ENCODE measurements around the gene LPA.

Gene LPA

GRCh38 chr6:160519603-160520042 lies 144.5 kb downstream of the LPA start:
- no peak for DNase-seq

- no peak for DNase-seq
Measured at GRCh38 chr6:160519133-160519532, 144.9 kb downstream of the LPA start.

DNA sequence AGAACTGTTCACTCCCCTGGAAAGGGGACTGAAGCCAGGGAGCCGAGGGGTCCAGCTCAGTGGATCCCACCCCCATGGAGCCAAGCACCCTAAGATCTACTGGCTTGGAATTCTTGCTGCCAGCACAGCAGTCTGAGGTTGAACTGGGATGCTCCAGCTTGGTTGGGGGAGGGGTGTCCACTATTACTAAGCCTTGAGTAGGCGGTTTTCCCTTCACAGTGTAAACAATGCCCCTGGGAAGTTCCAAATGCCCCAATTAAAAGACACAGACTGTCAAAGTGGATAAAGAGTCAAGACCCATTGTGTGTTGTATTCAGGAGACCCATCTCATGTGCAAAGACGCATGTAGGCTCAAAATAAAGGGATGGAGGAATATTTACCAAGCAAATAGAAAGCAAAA lies 150.2 kb downstream of the LPA start:
- no peak for DNase-seq

GRCh38 chr6:160510976-160511617 lies 153.0 kb downstream of the LPA start:
- DNase-seq: no peak

DNA sequence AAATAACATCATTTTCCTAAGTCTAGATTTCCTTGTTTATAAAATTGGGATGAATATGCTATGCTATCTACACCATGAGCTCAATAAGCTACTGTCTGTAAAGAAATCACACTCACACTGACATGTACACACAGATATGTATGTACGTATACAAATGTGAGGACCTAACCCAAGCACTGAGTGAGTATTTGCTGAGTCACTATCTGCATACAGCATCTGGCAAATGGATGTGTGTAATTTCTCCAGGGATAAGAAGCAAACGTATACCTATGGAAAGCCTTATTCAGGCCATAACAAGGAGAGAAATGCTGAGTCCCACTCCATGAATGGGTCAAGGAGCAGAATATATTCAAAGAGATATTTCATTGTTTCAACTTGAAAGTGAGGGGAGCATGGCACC lies 153.9 kb downstream of the LPA start:
- DNase-seq: peak; percentile 22

DNA sequence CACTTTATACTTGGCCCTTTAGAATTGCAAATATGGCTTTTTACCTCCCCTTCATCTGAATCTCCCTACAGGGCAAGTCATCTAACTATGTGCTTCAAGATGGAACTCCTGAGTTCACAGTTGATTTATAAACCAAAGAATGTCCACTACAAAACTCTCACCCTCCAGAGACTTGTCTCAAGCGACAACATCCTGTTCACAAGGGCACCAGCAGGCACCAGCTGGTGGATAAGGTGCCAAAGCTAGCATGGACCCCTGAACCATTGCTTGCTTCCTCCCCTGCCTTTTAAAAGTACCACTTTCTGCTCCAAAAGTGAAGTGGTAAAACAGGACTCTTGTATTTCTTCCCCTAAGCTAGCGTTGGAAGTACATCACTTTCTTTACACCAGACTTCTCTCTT lies 154.5 kb downstream of the LPA start:
- no peak for DNase-seq

DNA sequence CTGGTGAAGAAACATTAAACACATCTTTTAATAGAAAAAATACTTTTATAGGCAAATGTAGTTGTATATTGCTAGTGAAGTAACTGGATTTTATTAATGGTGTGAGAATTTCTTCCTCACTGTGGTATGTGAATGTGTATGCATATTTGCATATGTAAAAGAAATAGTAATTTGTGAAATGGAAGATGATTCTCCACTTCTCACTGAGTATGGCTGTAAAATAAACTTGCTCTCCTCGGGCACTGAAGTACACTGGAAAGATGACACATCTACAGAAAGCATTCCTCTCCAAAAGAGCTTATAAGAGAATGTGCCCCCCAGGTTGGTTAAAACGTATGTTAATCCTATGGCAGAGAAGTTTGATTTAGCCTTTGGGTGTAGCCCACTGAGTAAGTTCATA lies 155.5 kb downstream of the LPA start:
- peak; percentile 16 for DNase-seq

DNA sequence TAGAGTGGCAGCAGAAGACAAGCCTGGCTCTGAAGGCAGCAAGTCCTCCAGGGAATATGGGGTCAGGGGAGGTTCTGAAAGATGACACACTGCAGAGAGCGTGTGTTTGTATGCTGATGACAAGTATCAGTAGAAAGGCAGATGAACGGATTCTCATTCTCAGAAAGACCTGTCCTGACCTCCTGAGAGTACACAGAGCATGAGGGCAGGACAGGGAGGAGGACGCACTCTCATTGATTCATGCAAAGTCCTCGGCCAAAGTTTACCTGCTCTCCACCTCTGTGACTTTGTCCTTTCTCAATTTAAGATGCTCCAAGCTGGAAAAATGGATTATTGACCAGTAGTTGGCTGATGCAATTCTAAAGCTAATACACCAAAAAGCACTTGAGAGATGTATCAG lies 156.7 kb downstream of the LPA start:
- DNase-seq: no peak

DNA sequence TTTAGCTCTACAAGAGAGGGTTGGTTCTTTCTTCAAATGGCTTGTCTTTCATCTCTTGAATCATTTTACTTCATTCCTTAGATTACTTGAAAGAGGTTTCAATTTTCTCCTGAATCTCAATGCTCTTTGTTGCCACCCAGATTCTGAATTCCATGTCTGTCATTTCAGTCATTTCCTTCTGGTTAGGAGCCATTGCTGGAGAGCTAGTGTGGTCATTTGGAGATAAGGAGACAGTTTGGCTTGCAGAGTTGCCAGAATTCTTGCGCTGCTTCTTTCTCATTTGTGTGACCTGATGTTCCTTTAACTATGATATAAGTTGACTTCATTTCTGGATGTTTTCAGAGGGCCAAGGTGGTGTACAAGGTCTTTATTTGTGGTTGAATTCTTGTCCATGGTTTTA lies 158.1 kb downstream of the LPA start:
- peak; percentile 39 for DNase-seq

DNA sequence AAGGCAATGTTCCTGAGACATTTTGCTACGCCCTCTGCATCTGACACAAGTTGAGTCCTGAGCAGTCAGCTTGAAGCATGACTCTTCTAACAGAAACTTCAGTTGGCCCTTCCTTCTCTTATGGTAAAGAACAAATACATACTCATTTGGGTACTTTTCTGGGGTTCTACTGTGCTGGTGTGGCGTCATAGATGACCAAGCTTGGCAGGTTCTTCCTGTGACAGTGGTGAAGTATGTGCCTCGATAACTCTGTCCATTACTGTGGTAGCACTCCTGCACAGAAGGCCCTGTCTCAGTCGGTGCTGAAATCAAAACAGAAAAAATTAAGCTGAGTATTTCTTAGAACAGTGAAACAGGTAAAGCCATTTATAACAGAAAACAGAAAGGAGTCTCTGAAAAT lies 163.4 kb downstream of the LPA start:
- no peak for DNase-seq

DNA sequence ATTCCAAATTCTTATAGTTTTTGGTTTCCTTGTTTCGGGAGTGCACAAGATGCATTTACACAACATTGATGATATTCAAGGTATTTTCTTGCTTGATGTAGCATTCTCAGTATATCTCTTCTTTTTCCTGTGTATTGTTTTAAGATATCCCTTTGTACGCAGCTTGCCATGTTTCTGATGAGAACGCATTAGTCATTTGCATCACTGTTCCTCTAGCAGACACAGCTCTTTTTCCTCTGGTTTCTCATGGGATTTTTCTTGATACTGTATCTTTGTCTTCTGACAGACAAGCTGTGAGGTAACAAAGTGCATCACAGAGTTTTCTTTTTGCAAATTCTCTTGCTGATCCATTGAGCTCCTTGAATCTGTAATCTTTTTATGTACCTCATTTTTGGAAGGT lies 169.5 kb downstream of the LPA start:
- no peak for DNase-seq

DNA sequence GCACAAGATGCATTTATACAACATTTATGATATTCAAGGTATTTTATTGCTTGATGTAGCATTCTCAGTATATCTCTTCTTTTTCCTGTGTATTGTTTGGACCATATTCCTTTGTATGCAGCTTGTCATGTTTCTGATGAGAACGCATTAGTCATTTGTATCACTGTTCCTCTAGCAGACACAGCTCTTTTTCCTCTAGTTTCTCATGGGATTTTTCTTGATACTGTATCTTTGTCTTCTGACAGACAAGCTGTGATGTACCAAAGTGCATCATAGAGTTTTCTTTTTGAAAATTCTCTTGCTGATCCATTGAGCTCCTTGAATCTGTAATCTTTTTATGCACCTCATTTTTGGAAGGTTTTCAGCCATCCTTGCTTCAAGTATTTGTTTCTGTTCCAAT lies 175.0 kb downstream of the LPA start:
- DNase-seq: no peak

DNA sequence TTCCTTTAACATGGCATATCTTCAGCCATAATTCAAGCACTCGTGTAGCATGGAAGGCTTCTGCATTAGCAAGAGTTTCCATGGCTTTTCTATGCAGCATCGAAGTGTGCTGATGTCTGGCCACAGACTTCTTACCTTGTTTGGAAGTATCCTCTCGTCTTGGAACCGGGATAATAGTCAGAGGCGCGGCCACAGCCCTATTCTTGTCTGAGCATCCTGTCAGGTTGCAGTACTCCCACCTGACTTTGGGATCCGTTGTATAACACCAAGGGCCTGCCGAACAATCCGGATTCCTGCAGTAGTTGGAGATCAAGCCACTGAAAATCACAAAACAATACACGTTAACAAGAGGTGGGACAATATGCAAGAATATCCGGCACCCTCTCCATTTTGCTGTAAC lies 177.0 kb downstream of the LPA start:
- no peak for DNase-seq

Data from fibroblast of skin of back (primary cell).